Neural progenitor cell (in vitro differentiated cells): ENCODE measurements around the gene GREM2.

Experiments
- CTCF ChIP-seq: fragments of 200-600 bp; sonication (generic); IDR thresholded peaks from 2 replicates; pipeline ENCODE4 v1.5.1; 2017; ENCODE audit warnings: antibody characterized with exemption, mild to moderate bottlenecking
- EZH2 ChIP-seq: fragments of 200-600 bp; sonication (generic); IDR thresholded peaks from 2 replicates; pipeline ENCODE4 v1.6.1; 2017; ENCODE audit warnings: antibody characterized with exemption, mild to moderate bottlenecking, moderate library complexity

GRCh38 chr1:240630409-240630808, 18.5 kb upstream of the GREM2 start:
- TF ChIP-seq CTCF (no peak), EZH2 (no peak)
